A549 (cell line): ENCODE data around the gene AP3B1. TPM values are rescaled to one million over a fixed set of nuclear protein-coding genes. Genes with fewer than 3 reads are reported as not detected.

Experiments used
- ATAC-seq, 2 experiments: fragments of 200-7000 bp in 1 of 2; fragments of >200 bp in 1 of 2; cut with Nextera tagmentation in 1 of 2; cut with Tn5 transposase in 1 of 2; 3 replicates each; pipeline versions ENCODE4 v1.8.0 to v1.9.1; 2018 to 2020; ENCODE audit warnings: mild to moderate bottlenecking in 1 of 2, moderate library complexity in 1 of 2
- CTCF ChIA-PET: fragments of 300-600 bp; sonication (Branson Sonifier 250); formaldehyde crosslinking; extraction: SDS; loops from one replicate; lab custom pipeline; 2021; ENCODE audit warnings: antibody characterized with exemption, inconsistent platforms; lab: Yijun Ruan, JAX
- POLR2A ChIA-PET: fragments of 350-600 bp; formaldehyde crosslinking; extraction: SDS; loops from one replicate; lab custom pipeline; 2021; ENCODE audit warnings: antibody characterized with exemption, inconsistent platforms; lab: Yijun Ruan, JAX
- DNase-seq, 2 experiments: peaks; one replicate each; pipeline versions ENCODE4 v3.0.0 to v3.0.0-alpha.2; 2011 to 2016; ENCODE audit warnings: low read depth in 1 of 2, low spot score in 1 of 2
- FAIRE-seq: peaks from 2 replicates; lab custom pipeline; 2011; peaks lifted over from hg19 to GRCh38; lab: Jason Lieb, UNC
- H3K27ac ChIP-seq, 2 experiments: fragments of >200 bp; sonication (Bioruptor Twin); formaldehyde crosslinking; 3 replicates each; pipeline ENCODE4 v1.5.1; 2016 to 2017
- H3K4me1 ChIP-seq: fragments of >200 bp; sonication (Bioruptor Twin); formaldehyde crosslinking; 3 replicates; pipeline ENCODE4 v1.6.1; 2016
- H3K4me2 ChIP-seq: fragments of >200 bp; sonication (Bioruptor Twin); formaldehyde crosslinking; 3 replicates; pipeline ENCODE4 v1.6.1; 2016
- H3K4me3 ChIP-seq: fragments of >200 bp; sonication (Bioruptor Twin); formaldehyde crosslinking; 3 replicates; pipeline ENCODE4 v1.5.1; 2016
- H3K9me3 ChIP-seq: fragments of >200 bp; sonication (Bioruptor Twin); formaldehyde crosslinking; 3 replicates; pipeline ENCODE4 v1.6.1; 2016
- CBX2 ChIP-seq: fragments of 200-600 bp; sonication (generic); IDR thresholded peaks from 2 replicates; pipeline ENCODE4 v1.6.1; 2016; ENCODE audit warnings: low read depth, mild to moderate bottlenecking, borderline replicate concordance
- CBX8 ChIP-seq: fragments of 200-600 bp; sonication (generic); IDR thresholded peaks from 2 replicates; pipeline ENCODE4 v1.6.1; 2016
- CHD2 ChIP-seq: fragments of 150-350 bp; IDR thresholded peaks from 2 replicates; pipeline ENCODE4 v1.6.1; 2014; ENCODE audit warnings: low read length; ENCODE audit not compliant: partially characterized antibody
- CHD4 ChIP-seq: fragments of 200-600 bp; sonication (generic); IDR thresholded peaks from 2 replicates; pipeline ENCODE4 v1.6.1; 2016; ENCODE audit warnings: antibody characterized with exemption, mild to moderate bottlenecking, borderline replicate concordance
- EHMT2 ChIP-seq: fragments of 200-600 bp; sonication (generic); IDR thresholded peaks from 2 replicates; pipeline ENCODE4 v1.6.1; 2016; ENCODE audit warnings: antibody characterized with exemption, low read depth, mild to moderate bottlenecking, moderate library complexity
- ESRRA ChIP-seq: fragments of 150-350 bp; IDR thresholded peaks from 2 replicates; pipeline ENCODE4 v1.6.1; 2014; ENCODE audit warnings: mild to moderate bottlenecking, low read length, borderline replicate concordance
- FOSB ChIP-seq: fragments of 250-450 bp; sonication (Bioruptor Pico); IDR thresholded peaks from 2 replicates; pipeline ENCODE4 v1.5.0; 2020; ENCODE audit warnings: mild to moderate bottlenecking, moderate library complexity
- FOSL2 ChIP-seq, 2 experiments: fragments of 450-650 bp in 1 of 2; fragments of >200 bp in 1 of 2; sonication (Bioruptor Twin) in 1 of 2; formaldehyde crosslinking; IDR thresholded peaks; 2 replicates each; pipeline versions ENCODE4 v1.5.0 to v1.6.1; 2016 to 2020; ENCODE audit warnings: mild to moderate bottlenecking in 1 of 2, moderate library complexity in 1 of 2
- GATA3 ChIP-seq: IDR thresholded peaks from 2 replicates; pipeline ENCODE4 v1.6.1; 2012; ENCODE audit warnings: borderline replicate concordance
- HDAC2 ChIP-seq: fragments of 200-600 bp; sonication (generic); IDR thresholded peaks from 2 replicates; pipeline ENCODE4 v1.6.1; 2016
- HEYL ChIP-seq: fragments of 250-450 bp; sonication (Bioruptor Pico); IDR thresholded peaks from 2 replicates; pipeline ENCODE4 v1.8.0; 2021; ENCODE audit warnings: mild to moderate bottlenecking, moderate library complexity
- JUNB ChIP-seq: fragments of >200 bp; sonication (Bioruptor Twin); formaldehyde crosslinking; IDR thresholded peaks from 2 replicates; pipeline ENCODE4 v1.6.1; 2016
- KDM1A ChIP-seq: fragments of 200-600 bp; sonication (generic); IDR thresholded peaks from 2 replicates; pipeline ENCODE4 v1.6.1; 2016; ENCODE audit warnings: low read depth, mild to moderate bottlenecking
- KDM5A ChIP-seq: fragments of 200-600 bp; sonication (generic); IDR thresholded peaks from 2 replicates; pipeline ENCODE4 v1.6.1; 2016; ENCODE audit warnings: antibody characterized with exemption, mild to moderate bottlenecking
- MAFK ChIP-seq: fragments of 450-650 bp; IDR thresholded peaks from 2 replicates; pipeline ENCODE4 v1.6.1; 2014; ENCODE audit not compliant: partially characterized antibody
- NPAS2 ChIP-seq: fragments of 250-450 bp; sonication (Bioruptor Pico); IDR thresholded peaks from 2 replicates; pipeline ENCODE4 v1.8.0; 2022; ENCODE audit warnings: mild to moderate bottlenecking, moderate library complexity, borderline replicate concordance
- NR3C1 ChIP-seq: fragments of >200 bp; sonication (Bioruptor Twin); formaldehyde crosslinking; IDR thresholded peaks from 3 replicates; pipeline ENCODE4 v1.6.1; 2017
- POLR2AphosphoS2 ChIP-seq: conservative IDR thresholded peaks from 2 replicates; pipeline ENCODE4 v1.6.1; 2012; ENCODE audit warnings: low read length, improper control_type of control experiment, inconsistent platforms
- RAD21 ChIP-seq, 2 experiments: fragments of >200 bp in 1 of 2; sonication (Bioruptor Twin) in 1 of 2; formaldehyde crosslinking in 1 of 2; IDR thresholded peaks in 1 of 2; conservative IDR thresholded peaks in 1 of 2; 2 replicates in 1 of 2; 3 replicates in 1 of 2; pipeline ENCODE4 v1.6.1; 2012 to 2018; ENCODE audit warnings: inconsistent platforms in 1 of 2
- RNF2 ChIP-seq: fragments of 200-600 bp; sonication (generic); IDR thresholded peaks from 2 replicates; pipeline ENCODE4 v1.6.1; 2016; ENCODE audit warnings: low read depth, mild to moderate bottlenecking, antibody characterized with exemption, moderate library complexity, borderline replicate concordance
- SREBF2 ChIP-seq: fragments of 450-650 bp; IDR thresholded peaks from 2 replicates; pipeline ENCODE4 v1.6.1; 2014; ENCODE audit warnings: mild to moderate bottlenecking, moderate library complexity
- TFCP2L1 ChIP-seq: fragments of 250-450 bp; sonication (Bioruptor Pico); IDR thresholded peaks from 2 replicates; pipeline ENCODE4 v1.5.0; 2021; ENCODE audit warnings: mild to moderate bottlenecking
- TP53 ChIP-seq: fragments of 250-450 bp; sonication (Bioruptor Pico); IDR thresholded peaks from 2 replicates; pipeline ENCODE4 v1.5.0; 2021; ENCODE audit warnings: mild to moderate bottlenecking, moderate library complexity
- ZNF302 ChIP-seq: fragments of 250-450 bp; sonication (Bioruptor Pico); IDR thresholded peaks from 2 replicates; pipeline ENCODE4 v1.9.0; 2021; ENCODE audit warnings: inconsistent platforms, mild to moderate bottlenecking, moderate library complexity
- WGBS: methylation state at CpG from one replicate; pipeline ENCODE4 v1.1.6; 2017; ENCODE audit errors: missing lambda C conversion rate; 5-methylcytosine and 5-hydroxymethylcytosine counted together
- polyA plus RNA-seq, 4 experiments: library from polyadenylated mRNA; depleted of rRNA in 3 of 4; stranded (reverse); fragments of >200 nt; fragmentation: RNase III in 1 of 4; extraction: RNeasy Plus Mini Kit Qiagen cat#74134 plus additional on column Dnase treatment in 1 of 4; gene quantifications; 2 replicates in 3 of 4; 3 replicates in 1 of 4; pipeline ENCODE4 v1.2.3, GENCODE V29; 2011 to 2017
- TF ChIP-seq, protein P1 (sequence below): fragments of 150-350 bp; IDR thresholded peaks from 2 replicates; pipeline ENCODE4 v1.6.1; 2014; ENCODE audit warnings: low read depth, mild to moderate bottlenecking, low read length
- TF ChIP-seq, protein P2 (sequence below): fragments of >200 bp; sonication (Bioruptor Twin); formaldehyde crosslinking; IDR thresholded peaks from 3 replicates; pipeline ENCODE4 v1.6.1; 2016
- TF ChIP-seq, protein P3 (sequence below): fragments of >200 bp; sonication (Bioruptor Twin); formaldehyde crosslinking; IDR thresholded peaks from 2 replicates; pipeline ENCODE4 v1.6.1; 2016

AP3B1 gene
- polyA plus RNA-seq, 2 of the 4 experiments (the other 2 are of a cell fraction): 52.4 to 70.5 TPM

DNA sequence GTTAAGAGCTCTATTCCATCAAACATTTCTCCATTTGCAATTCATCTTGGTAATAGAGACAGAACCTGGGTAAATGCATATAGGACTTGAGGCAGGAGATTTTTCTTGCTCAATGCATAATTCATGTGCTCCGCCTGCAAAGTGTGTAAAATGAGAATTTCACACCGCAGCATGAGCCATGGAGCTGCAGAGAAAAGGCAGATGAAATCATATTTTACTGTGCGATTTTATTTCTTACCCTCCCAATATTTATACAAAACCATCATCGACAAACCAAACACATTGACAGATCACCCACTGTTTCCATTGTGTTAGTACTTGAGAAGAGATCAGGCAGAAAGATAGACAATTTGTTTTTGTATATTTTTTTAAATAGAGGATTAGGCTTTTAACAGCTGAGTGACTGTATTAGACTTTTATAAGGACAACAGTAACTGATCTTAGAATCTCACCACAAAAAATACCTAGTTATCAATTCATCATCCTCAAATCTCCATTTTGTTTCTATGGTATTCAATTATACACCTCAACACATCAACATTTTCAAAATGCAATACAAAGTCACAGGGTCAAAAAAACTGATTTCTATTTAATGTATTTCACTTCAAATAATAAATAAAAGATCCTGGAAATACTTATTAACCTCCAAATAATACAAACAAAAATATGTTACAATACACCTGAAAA lies 191.1 kb downstream of the AP3B1 start:
- H3K4me2 ChIP-seq: no peak overlapping the region
- POLR2A ChIA-PET: no interaction called here
- 94% methylated on average over 4 of the region's 4 CpGs for WGBS
- H3K27ac ChIP-seq: no peak overlapping the region
- H3K4me1 ChIP-seq: no peaks in the 10 kb centered on the region
- FAIRE-seq (no peak), ATAC-seq (no peak), DNase-seq (no peak)
- no peaks in the 10 kb centered on the region for H3K9me3 ChIP-seq
- CTCF ChIA-PET: no interaction called here
- H3K4me3 ChIP-seq: no peak overlapping the region
- no peak for TF ChIP-seq FOSL2 (IDR thresholded peaks at IDR 0.05)
- TF ChIP-seq FOSL2 (CRISPR knock-in tag; IDR thresholded peaks at IDR 0.05): no peak
- TF ChIP-seq, protein P1, sequence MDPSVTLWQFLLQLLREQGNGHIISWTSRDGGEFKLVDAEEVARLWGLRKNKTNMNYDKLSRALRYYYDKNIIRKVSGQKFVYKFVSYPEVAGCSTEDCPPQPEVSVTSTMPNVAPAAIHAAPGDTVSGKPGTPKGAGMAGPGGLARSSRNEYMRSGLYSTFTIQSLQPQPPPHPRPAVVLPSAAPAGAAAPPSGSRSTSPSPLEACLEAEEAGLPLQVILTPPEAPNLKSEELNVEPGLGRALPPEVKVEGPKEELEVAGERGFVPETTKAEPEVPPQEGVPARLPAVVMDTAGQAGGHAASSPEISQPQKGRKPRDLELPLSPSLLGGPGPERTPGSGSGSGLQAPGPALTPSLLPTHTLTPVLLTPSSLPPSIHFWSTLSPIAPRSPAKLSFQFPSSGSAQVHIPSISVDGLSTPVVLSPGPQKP: no peak
- TF ChIP-seq KDM5A: no peak
- TF ChIP-seq NR3C1: no peak
- no peak for TF ChIP-seq NPAS2 (CRISPR knock-in tag)
- TF ChIP-seq SREBF2: no peak
- no peak for TF ChIP-seq HEYL (CRISPR knock-in tag)
- TF ChIP-seq TFCP2L1: no peak
- TF ChIP-seq RNF2: no peak
- no peak for TF ChIP-seq ESRRA
- TF ChIP-seq ZNF302: no peak
- TF ChIP-seq RAD21 (conservative IDR thresholded peaks at IDR 0.05 in 1 of 2, IDR thresholded peaks at IDR 0.05 in 1 of 2): no peak
- no peak for TF ChIP-seq KDM1A
- TF ChIP-seq CBX8: no peak
- TF ChIP-seq TP53 (CRISPR knock-in tag): no peak
- no peak for TF ChIP-seq CHD4
- TF ChIP-seq HDAC2: no peak
- no peak for TF ChIP-seq MAFK
- TF ChIP-seq JUNB: no peak
- TF ChIP-seq, protein P2, sequence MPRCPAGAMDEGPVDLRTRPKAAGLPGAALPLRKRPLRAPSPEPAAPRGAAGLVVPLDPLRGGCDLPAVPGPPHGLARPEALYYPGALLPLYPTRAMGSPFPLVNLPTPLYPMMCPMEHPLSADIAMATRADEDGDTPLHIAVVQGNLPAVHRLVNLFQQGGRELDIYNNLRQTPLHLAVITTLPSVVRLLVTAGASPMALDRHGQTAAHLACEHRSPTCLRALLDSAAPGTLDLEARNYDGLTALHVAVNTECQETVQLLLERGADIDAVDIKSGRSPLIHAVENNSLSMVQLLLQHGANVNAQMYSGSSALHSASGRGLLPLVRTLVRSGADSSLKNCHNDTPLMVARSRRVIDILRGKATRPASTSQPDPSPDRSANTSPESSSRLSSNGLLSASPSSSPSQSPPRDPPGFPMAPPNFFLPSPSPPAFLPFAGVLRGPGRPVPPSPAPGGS: no peak

DNA sequence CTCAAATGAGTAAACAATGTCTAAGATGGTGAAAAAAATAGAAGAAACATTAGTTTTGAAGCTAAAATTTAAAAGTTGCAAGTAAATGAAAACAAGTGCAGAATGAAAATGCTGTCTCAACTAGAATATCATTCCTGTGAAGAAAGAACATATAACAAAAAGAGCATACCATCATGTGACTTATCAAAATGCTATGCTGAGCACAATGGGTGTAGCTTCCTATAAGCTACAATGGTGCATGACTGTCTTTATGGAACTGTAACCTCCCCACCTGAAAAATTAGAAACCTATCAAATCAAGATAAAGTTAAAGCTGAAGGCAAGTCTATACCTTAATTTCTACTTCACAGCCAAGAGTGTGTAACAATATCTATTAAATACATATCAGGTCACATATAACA lies 192.0 kb downstream of the AP3B1 start:
- Histone ChIP-seq H3K4me1 (no peaks in the 10 kb centered on the region), H3K4me3 (no peak overlapping the region), H3K9me3 (no peaks in the 10 kb centered on the region), H3K27ac (no peak overlapping the region), H3K4me2 (no peak overlapping the region)
- FAIRE-seq (no peak), ATAC-seq (no peak), DNase-seq (no peak)
- CTCF ChIA-PET: no interaction called here
- TF ChIP-seq FOSB (no peak), GATA3 (no peak), POLR2AphosphoS2 (no peak), CBX2 (no peak), CHD2 (no peak), EHMT2 (no peak), SREBF2 (no peak)
- TF ChIP-seq, protein P3, sequence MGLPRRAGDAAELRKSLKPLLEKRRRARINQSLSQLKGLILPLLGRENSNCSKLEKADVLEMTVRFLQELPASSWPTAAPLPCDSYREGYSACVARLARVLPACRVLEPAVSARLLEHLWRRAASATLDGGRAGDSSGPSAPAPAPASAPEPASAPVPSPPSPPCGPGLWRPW: no peak
- POLR2A ChIA-PET: no interaction called here
